HEK293 (cell line): Measurements from ENCODE around the gene SLC25A22.
A peak's percentile ranks its signal among the peaks of the same experiment; 100 is the strongest.

Experiments
- CTCF ChIA-PET: fragments of 350-600 bp; formaldehyde crosslinking; extraction: SDS; loops from one replicate; lab custom pipeline; 2021; ENCODE audit warnings: antibody characterized with exemption; lab: Yijun Ruan, JAX
- POLR2A ChIA-PET: fragments of 300-600 bp; formaldehyde crosslinking; extraction: SDS; loops from one replicate; lab custom pipeline; 2020; ENCODE audit warnings: antibody characterized with exemption, inconsistent platforms; lab: Yijun Ruan, JAX
- H3K27ac ChIP-seq: fragments of 200-500 bp; sonication (Bioruptor generic); 2 replicates; pipeline ENCODE4 v1.5.1; 2014; ENCODE audit warnings: low read depth, low read length, control low read depth, inconsistent platforms; ENCODE audit errors: extremely low read depth
- H3K36me3 ChIP-seq, 2 experiments: fragments of 200-500 bp in 1 of 2; sonication (Bioruptor generic) in 1 of 2; 1 replicate in 1 of 2; 2 replicates in 1 of 2; pipeline ENCODE4 v1.5.1; 2014 to 2017; ENCODE audit warnings: inconsistent platforms in 2 of 2, low read length in 2 of 2; ENCODE audit not compliant: control insufficient read depth in 2 of 2, insufficient read depth in 1 of 2
- H3K4me1 ChIP-seq: fragments of 200-500 bp; sonication (Bioruptor generic); 2 replicates; pipeline ENCODE4 v1.5.1; 2014; ENCODE audit warnings: mild to moderate bottlenecking, low read length, inconsistent platforms; ENCODE audit not compliant: control insufficient read depth, insufficient read depth
- H3K4me3 ChIP-seq: 2 replicates; pipeline ENCODE4 v1.5.1; 2011; ENCODE audit warnings: low read depth, mild to moderate bottlenecking, control low read depth, low read length, moderate library complexity
- H3K9me3 ChIP-seq: fragments of 200-500 bp; sonication (Bioruptor generic); 2 replicates; pipeline ENCODE4 v1.5.1; 2014; ENCODE audit warnings: low read depth, low read length, inconsistent platforms; ENCODE audit not compliant: control insufficient read depth, insufficient read depth
- FEZF1 ChIP-seq: fragments of 450-650 bp; formaldehyde crosslinking; IDR thresholded peaks from 2 replicates; pipeline ENCODE4 v1.5.1; 2016; ENCODE audit warnings: missing biosample characterization, missing genetic modification characterization
- GLIS2 ChIP-seq: fragments of 450-650 bp; formaldehyde crosslinking; IDR thresholded peaks from 2 replicates; pipeline ENCODE4 v1.5.1; 2016; ENCODE audit warnings: missing biosample characterization, missing genetic modification characterization
- PBX3 ChIP-seq: sonication (generic); formaldehyde crosslinking; IDR thresholded peaks from 2 replicates; pipeline ENCODE4 v1.8.1; 2022; ENCODE audit warnings: mild to moderate bottlenecking, moderate library complexity, missing genetic modification reagents
- PRDM4 ChIP-seq: fragments of 450-650 bp; formaldehyde crosslinking; IDR thresholded peaks from 2 replicates; pipeline ENCODE4 v1.5.1; 2017; ENCODE audit warnings: missing biosample characterization, missing genetic modification characterization
- ZBTB10 ChIP-seq: fragments of 450-650 bp; formaldehyde crosslinking; IDR thresholded peaks from 2 replicates; pipeline ENCODE4 v1.5.1; 2016; ENCODE audit warnings: missing biosample characterization, missing genetic modification characterization
- ZBTB20 ChIP-seq: fragments of 450-650 bp; formaldehyde crosslinking; IDR thresholded peaks from 2 replicates; pipeline ENCODE4 v1.5.1; 2016; ENCODE audit warnings: missing biosample characterization, missing genetic modification characterization
- ZBTB7A ChIP-seq: fragments of 450-650 bp; formaldehyde crosslinking; IDR thresholded peaks from 2 replicates; pipeline ENCODE4 v1.5.1; 2016; ENCODE audit warnings: low read depth, missing biosample characterization, missing genetic modification characterization
- ZIC2 ChIP-seq: fragments of 450-650 bp; formaldehyde crosslinking; IDR thresholded peaks from 2 replicates; pipeline ENCODE4 v1.5.1; 2016; ENCODE audit warnings: missing biosample characterization, missing genetic modification characterization
- ZNF121 ChIP-seq: fragments of 450-650 bp; formaldehyde crosslinking; IDR thresholded peaks from 2 replicates; pipeline ENCODE4 v1.5.1; 2016; ENCODE audit warnings: missing biosample characterization, missing genetic modification characterization
- ZNF335 ChIP-seq: fragments of 450-650 bp; formaldehyde crosslinking; conservative IDR thresholded peaks from 2 replicates; pipeline ENCODE4 v1.5.1; 2016; ENCODE audit warnings: missing biosample characterization, missing genetic modification characterization
- ZNF341 ChIP-seq: fragments of 450-650 bp; formaldehyde crosslinking; IDR thresholded peaks from 2 replicates; pipeline ENCODE4; 2016; ENCODE audit warnings: low read depth, missing biosample characterization, missing genetic modification characterization
- ZNF423 ChIP-seq: fragments of 450-650 bp; formaldehyde crosslinking; IDR thresholded peaks from 2 replicates; pipeline ENCODE4 v1.5.1; 2016; ENCODE audit warnings: missing biosample characterization, missing genetic modification characterization
- ZNF571 ChIP-seq: fragments of 450-650 bp; formaldehyde crosslinking; IDR thresholded peaks from 2 replicates; pipeline ENCODE4 v1.5.0; 2017; ENCODE audit warnings: missing biosample characterization, missing genetic modification characterization
- ZNF654 ChIP-seq: fragments of 450-650 bp; formaldehyde crosslinking; IDR thresholded peaks from 2 replicates; pipeline ENCODE4 v1.5.1; 2016; ENCODE audit warnings: low read depth, missing biosample characterization, missing genetic modification characterization
- ZNF704 ChIP-seq: fragments of 450-650 bp; formaldehyde crosslinking; IDR thresholded peaks from 2 replicates; pipeline ENCODE4 v1.5.1; 2016; ENCODE audit warnings: missing biosample characterization, missing genetic modification characterization
- ZNF837 ChIP-seq: fragments of 450-650 bp; formaldehyde crosslinking; IDR thresholded peaks from 2 replicates; pipeline ENCODE4 v1.5.1; 2016; ENCODE audit warnings: missing biosample characterization, missing genetic modification characterization

SLC25A22 gene

DNA sequence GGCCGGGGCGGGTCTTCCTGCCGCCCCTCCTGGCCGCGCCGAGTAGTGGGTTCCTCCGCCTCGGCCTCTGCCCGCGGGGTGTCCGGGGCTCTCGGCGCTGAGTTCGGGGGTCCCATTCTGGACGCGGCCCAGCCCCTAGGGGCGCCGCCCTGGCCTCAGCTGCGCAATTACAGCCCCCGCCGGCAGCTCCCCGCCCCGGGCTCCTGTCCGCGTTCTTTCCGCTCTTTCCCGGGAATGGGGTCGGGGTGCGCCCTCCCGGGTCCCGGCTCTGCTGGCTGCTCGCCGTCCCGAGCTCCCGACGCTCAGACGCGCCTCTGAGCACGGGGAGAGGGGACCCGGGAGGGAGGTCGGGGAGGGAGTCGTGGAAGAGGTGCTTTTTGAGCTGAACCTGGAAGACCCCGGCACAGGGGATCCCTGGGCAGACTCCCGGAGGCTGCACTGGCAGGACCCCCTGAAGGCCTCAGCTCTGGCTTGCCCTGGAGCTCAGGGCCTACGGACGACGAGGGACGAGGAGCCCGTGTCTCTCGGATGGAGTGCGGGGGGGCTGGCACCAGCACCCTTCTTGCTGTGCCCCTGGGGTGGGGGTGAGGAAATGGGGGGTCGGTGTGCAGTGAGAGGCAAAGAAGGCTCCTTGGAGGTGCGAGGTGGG, 45.1 kb upstream of the SLC25A22 start:
- Histone ChIP-seq H3K4me3 (peak overlapping the region; percentile 89), H3K27ac (no peak overlapping the region), H3K4me1 (0 out of 2 replicates have a peak, but pooled peaks cover 4% of the 10 kb centered on the region)

More for the DNA sequence above, 45.1 kb upstream of the SLC25A22 start:
- CTCF ChIA-PET = interaction anchor here (0.8 to 0.9 kb wide), 2 partner anchors 9 to 207 kb away, joined by 3 to 4 read pairs; no protein-coding TSS in a partner anchor
- TF ChIP-seq ZBTB10 (tag by site-specific recombination) (peak; percentile 50; the same call in 1 of the 2 replicates), ZNF654 (no peak), ZNF704 (tag by site-specific recombination) (no peak), PRDM4 (tag by site-specific recombination) (no peak), ZNF335 (tag by site-specific recombination) (peak; percentile 44), ZNF571 (no peak), ZNF423 (no peak), ZNF341 (tag by site-specific recombination) (0 out of 2 replicates have a peak, but pooled peaks have one; percentile 19), ZIC2 (tag by site-specific recombination) (0 out of 2 replicates have a peak, but pooled peaks have one; percentile 10), FEZF1 (tag by site-specific recombination) (no peak), ZNF121 (tag by site-specific recombination) (no peak), GLIS2 (peak; percentile 49), ZBTB20 (tag by site-specific recombination) (peak; percentile 77), ZBTB7A (tag by site-specific recombination) (no peak; the same call in 1 of the 2 replicates), ZNF837 (tag by site-specific recombination) (no peak), PBX3 (CRISPR knock-in tag) (no peak)
- Histone ChIP-seq H3K36me3 (peaks cover 0 to 31% of the 10 kb centered on the region in 2 experiments; a peak in 1 of 3 replicates), H3K9me3 (no peaks in the 10 kb centered on the region)
- POLR2A ChIA-PET = interaction anchor here (0.6 to 6.9 kb wide), 11 partner anchors 12 to 82 kb away, joined by 3 to 70 read pairs (median 6); partner anchors contain the start of genes CD151, CRACR2B, PNPLA2 and RPLP2
